ENCODE results near the gene FAM117A. TPM values are rescaled to one million over a fixed set of nuclear protein-coding genes. Genes with fewer than 3 reads are reported as not detected.

FAM117A gene
- total and polyA plus RNA-seq, 2 of the 8 experiments (the other 6 are each of a cell fraction or from before 2014, with no cell fraction given): 28.4 to 45.7 TPM

DNA sequence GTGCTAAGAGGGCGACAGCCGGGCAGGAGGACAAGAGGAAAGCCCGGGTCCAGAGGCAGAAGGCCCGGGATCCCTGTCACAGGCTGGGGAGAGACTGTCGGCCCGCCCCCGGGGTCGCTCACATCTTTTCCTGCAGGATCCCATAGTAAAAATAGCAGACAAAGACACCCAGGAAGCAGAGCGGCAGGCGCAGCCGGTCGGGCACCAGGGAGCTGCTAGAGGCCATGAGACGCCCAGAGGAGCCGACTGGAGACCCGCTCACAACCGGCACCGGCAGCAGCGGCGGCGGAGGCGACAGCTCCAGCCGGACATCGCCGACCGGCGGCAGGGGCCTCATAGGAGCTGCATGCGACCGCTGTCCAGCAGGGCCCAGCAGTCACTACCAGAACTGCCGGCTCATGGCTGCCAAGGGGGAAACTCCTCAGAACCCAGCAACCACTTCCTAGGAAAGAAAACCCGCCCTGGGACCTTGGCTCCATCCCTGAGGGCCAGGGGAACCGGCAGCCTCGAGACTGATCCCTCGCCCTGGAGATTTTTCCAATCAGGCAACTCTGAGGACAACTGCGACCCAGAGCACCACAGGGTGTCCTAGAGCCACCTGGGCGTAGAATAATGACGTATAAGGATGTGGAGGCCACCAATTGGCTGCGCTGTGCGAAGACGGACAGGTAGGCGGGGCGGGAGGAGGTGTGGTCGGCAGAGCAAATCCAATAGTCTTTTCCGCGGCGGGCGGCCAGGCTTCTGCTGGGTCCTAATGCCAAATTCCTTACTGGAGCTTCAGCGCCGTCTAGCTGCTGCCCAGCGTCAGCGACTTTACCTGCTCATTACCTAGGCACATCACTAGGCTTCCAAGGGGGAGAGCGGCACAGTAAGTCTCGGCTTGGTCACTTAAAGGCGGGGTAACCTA is 56.1 kb downstream of the FAM117A start, which contains the start of gene SLC35B1 (continued):
- TF ChIP-seq CHD1 (IDR thresholded peaks at IDR 0.05; ENCODE audit: low read depth, low read length) (no peak), EP300 (IDR thresholded peaks at IDR 0.05; ENCODE audit: borderline replicate concordance in 1 of 2, low read depth in 2 of 2, low read length in 2 of 2) (0 out of 3 replicates have a peak, but pooled peaks of 1 of the 2 experiments have one; percentile 26), TAF7 (optimal IDR thresholded peaks at IDR 0.05; ENCODE audit: borderline replicate concordance, low read depth, low read length) (peak; percentile 56), CHD7 (IDR thresholded peaks at IDR 0.05; ENCODE audit: insufficient replicate concordance, low read length) (no peak), SP1 (IDR thresholded peaks at IDR 0.05; ENCODE audit: low read depth, low read length) (peak; percentile 93), KDM1A (IDR thresholded peaks at IDR 0.05; ENCODE audit: borderline replicate concordance, low read length) (peak; percentile 73; the same call in 1 of the 2 replicates), SIN3A (conservative IDR thresholded peaks at IDR 0.05 in 1 of 2, IDR thresholded peaks at IDR 0.05 in 1 of 2; ENCODE audit: low read depth in 1 of 2, low read length in 2 of 2) (peak; percentile 63 to 89; a peak in 2 of 4 replicates), MAFK (IDR thresholded peaks at IDR 0.05; ENCODE audit: low read depth, low read length) (no peak), ASH2L (IDR thresholded peaks at IDR 0.05; ENCODE audit: low read length) (peak; percentile 88)

Data from H1 (cell line).